ENCODE measurements around the gene KRT86.
"Not testable (repeated sequence)": the region's sequence is repeated elsewhere in the genome, so short reads cannot be mapped to it uniquely, and the experiment has no call there.

The KRT86 gene

DNA sequence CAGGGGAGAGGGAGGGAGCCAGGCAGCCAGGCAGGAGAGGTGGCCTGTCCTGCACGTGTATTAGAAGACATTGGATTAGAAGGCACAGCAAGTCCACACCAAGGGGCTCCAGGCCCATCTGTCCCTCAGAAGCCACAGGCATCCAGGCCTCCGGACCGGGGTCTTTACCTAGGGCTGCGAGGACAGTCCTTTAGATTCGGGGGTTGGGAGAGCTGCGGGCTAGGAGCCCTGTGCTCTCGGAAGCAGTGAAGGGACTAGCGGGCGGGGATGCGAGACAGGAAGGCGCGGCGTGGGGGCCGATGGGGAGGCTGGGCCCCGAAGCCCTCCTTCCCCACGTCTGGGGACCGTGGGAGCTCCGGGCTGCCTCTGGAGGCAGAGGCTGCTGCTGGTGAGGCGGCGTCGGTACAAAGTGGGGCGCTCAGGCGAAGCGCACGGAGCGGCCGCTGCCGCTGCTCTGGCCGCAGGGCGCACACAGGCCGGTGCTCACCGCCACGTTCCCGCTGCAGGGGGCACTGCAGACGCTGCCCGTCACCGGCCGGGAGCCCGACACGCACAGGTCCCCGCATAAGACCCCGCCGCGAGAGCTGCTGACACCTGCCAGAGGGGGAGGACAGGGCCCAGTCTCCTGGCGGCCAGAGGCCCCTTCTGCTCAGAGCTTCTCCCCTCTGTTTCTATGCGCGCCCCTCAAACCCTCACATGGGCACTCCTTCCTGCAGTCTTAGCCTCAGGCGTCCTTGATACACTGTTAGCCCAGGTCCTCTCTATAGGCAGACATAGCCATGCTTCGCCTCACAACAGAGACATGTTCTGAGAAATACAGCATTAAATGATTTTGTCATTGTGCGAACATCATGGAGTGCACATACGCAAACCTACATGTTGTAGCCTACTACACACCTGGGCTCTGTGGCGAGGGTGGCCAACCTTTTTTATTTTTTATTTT is 24.1 kb upstream of the KRT86 start:
- Histone ChIP-seq H3K9ac (ENCODE audit: low read length) (no peak overlapping the region), H3K4me1 (ENCODE audit: control insufficient read depth, insufficient read depth, low read length) (peaks cover 7% of the 10 kb centered on the region), H3K27ac (ENCODE audit: low read depth, low read length) (no peak overlapping the region), H3K36me3 (ENCODE audit: control insufficient read depth, insufficient read depth, low read length) (no peaks in the 10 kb centered on the region), H3K27me3 (ENCODE audit: control insufficient read depth, insufficient read depth, low read length) (peaks cover under 1% of the 10 kb centered on the region), H3K4me3 (ENCODE audit: low read length) (no peak overlapping the region)

GRCh38 chr12:52251367-52252051 is 22.9 kb upstream of the KRT86 start:
- Histone ChIP-seq H3K4me1 (ENCODE audit: control insufficient read depth, insufficient read depth, low read length) (peaks cover 7% of the 10 kb centered on the region), H3K4me3 (ENCODE audit: low read length) (no peak overlapping the region), H3K27me3 (ENCODE audit: control insufficient read depth, insufficient read depth, low read length) (peaks cover 2% of the 10 kb centered on the region), H3K27ac (ENCODE audit: low read depth, low read length) (no peak overlapping the region), H3K9ac (ENCODE audit: low read length) (no peak overlapping the region), H3K36me3 (ENCODE audit: control insufficient read depth, insufficient read depth, low read length) (no peaks in the 10 kb centered on the region)

DNA sequence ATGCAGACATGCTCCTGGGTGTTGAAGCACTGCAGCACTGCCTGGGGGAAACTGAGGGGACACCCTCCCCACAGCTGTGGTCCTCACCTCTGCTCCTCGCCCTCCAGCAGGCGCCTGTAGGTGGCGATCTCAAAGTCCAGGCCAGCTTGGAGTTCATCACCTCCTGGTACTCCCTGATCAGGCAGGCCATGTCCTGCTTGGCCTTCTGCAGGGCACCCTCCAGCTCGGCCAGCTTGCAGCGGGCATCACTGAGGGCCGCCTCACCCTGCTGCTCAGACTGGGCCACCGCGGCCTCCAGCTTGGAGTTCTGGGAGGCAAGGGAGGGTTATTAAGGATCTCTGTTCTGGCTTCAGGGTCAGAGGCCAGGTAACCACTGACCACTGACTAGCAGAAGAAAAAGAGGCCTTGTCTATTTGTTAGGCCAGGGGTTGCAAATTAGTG is 22.2 kb upstream of the KRT86 start:
- H3K36me3 ChIP-seq (ENCODE audit: control insufficient read depth, insufficient read depth, low read length); H3K27ac ChIP-seq (ENCODE audit: low read depth, low read length); H3K27me3 ChIP-seq (ENCODE audit: control insufficient read depth, insufficient read depth, low read length); H3K4me3 ChIP-seq (ENCODE audit: low read length); H3K4me1 ChIP-seq (ENCODE audit: control insufficient read depth, insufficient read depth, low read length); H3K9ac ChIP-seq (ENCODE audit: low read length): not testable (repeated sequence)

GRCh38 chr12:52252728-52253343 is 21.6 kb upstream of the KRT86 start:
- Histone ChIP-seq H3K4me1 (ENCODE audit: control insufficient read depth, insufficient read depth, low read length) (peaks cover 7% of the 10 kb centered on the region), H3K36me3 (ENCODE audit: control insufficient read depth, insufficient read depth, low read length) (no peaks in the 10 kb centered on the region), H3K27me3 (ENCODE audit: control insufficient read depth, insufficient read depth, low read length) (peaks cover 6% of the 10 kb centered on the region), H3K4me3 (ENCODE audit: low read length) (no peak overlapping the region), H3K27ac (ENCODE audit: low read depth, low read length) (no peak overlapping the region), H3K9ac (ENCODE audit: low read length) (no peak overlapping the region)

GRCh38 chr12:52253391-52254179 is 20.9 kb upstream of the KRT86 start:
- H3K36me3 ChIP-seq (ENCODE audit: control insufficient read depth, insufficient read depth, low read length): no peaks in the 10 kb centered on the region
- H3K27me3 ChIP-seq (ENCODE audit: control insufficient read depth, insufficient read depth, low read length): peaks cover 9% of the 10 kb centered on the region
- peaks cover 5% of the 10 kb centered on the region for H3K4me1 ChIP-seq (ENCODE audit: control insufficient read depth, insufficient read depth, low read length)
- H3K27ac ChIP-seq (ENCODE audit: low read depth, low read length): no peak overlapping the region
- H3K9ac ChIP-seq (ENCODE audit: low read length): no peak overlapping the region
- no peak overlapping the region for H3K4me3 ChIP-seq (ENCODE audit: low read length)

DNA sequence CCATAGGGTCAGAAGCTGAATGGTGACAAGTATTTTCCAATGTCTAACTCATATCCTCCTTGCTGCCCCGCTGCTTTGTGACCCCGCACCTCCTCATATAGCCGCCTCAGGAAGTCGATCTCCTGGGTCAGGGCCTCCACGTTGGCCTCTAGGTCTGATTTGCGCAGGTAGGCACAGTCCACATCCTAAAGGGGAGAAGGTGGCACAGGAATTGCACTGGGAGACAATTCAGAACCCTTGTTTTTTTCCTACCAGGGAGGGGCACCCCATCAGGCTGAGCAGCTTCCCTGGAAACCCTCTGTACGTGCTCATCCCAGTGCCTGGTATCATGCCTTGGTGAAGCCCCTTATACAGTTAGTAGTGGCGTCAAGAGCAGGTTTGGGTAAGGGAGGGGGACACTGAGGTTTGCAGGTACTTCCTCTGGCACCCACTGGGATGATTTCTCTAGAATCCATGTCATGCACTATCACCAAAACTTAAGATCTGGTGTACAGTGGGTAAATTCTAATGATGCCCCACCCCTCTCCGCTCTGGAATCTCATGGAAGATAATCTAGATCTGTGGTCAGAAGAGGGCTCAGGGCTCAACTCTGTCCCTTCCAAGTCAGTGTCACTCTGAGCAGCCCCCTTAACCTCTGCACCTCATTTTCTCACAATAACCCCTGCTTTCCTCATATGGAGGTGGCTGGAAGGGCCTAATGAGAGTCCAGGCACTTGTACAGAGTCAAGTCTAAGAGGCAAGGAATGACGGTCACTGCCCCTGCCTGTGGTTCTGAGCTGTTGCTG is 20.1 kb upstream of the KRT86 start:
- Histone ChIP-seq H3K36me3 (ENCODE audit: control insufficient read depth, insufficient read depth, low read length) (no peaks in the 10 kb centered on the region), H3K4me1 (ENCODE audit: control insufficient read depth, insufficient read depth, low read length) (peaks cover 2% of the 10 kb centered on the region), H3K27ac (ENCODE audit: low read depth, low read length) (no peak overlapping the region), H3K9ac (ENCODE audit: low read length) (no peak overlapping the region), H3K4me3 (ENCODE audit: low read length) (no peak overlapping the region), H3K27me3 (ENCODE audit: control insufficient read depth, insufficient read depth, low read length) (peaks cover 9% of the 10 kb centered on the region)

DNA sequence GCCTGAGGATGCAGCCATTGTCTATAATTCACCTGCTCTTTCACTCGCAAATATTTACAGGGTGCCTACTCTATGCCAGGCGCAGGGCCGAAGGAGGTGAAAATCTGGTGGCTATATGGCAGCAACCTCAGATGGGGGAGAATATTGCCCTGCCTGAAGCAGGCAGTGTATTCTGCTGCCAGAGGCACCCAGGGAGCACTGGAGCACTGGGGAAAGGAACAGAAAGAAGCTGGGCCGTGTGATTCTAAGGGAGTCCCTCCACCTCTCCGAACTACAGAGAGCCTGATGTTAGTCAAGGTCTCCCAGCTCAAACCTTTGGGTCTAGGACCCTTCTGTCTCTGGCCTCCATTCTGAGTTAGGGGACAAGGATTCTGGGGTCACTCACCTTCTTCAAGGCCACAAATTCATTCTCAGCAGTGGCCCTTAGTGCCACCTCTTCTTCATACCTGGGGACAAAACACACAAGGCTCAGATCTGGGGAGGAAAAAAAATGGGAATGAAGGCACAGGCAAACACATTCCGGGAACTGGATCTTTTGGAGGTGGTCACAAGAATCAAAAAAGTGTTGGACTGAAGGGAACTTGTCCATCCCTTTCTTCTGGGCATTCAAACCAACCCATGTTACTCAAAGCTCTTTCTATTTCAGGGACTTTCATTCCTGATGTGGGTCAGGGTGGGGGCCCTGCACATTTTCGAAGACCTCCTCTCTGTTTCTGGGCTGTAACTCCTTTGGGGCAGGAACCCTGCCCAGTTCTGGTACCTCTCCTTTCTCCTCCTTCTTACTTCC is 19.3 kb upstream of the KRT86 start:
- peaks cover 9% of the 10 kb centered on the region for H3K27me3 ChIP-seq (ENCODE audit: control insufficient read depth, insufficient read depth, low read length)
- no peak overlapping the region for H3K4me3 ChIP-seq (ENCODE audit: low read length)
- no peak overlapping the region for H3K27ac ChIP-seq (ENCODE audit: low read depth, low read length)
- no peak overlapping the region for H3K9ac ChIP-seq (ENCODE audit: low read length)
- no peaks in the 10 kb centered on the region for H3K36me3 ChIP-seq (ENCODE audit: control insufficient read depth, insufficient read depth, low read length)
- no peaks in the 10 kb centered on the region for H3K4me1 ChIP-seq (ENCODE audit: control insufficient read depth, insufficient read depth, low read length)

- H3K4me1 ChIP-seq (ENCODE audit: control insufficient read depth, insufficient read depth, low read length): no peaks in the 10 kb centered on the region
- no peaks in the 10 kb centered on the region for H3K36me3 ChIP-seq (ENCODE audit: control insufficient read depth, insufficient read depth, low read length)
- H3K9ac ChIP-seq (ENCODE audit: low read length): no peak overlapping the region
- H3K4me3 ChIP-seq (ENCODE audit: low read length): no peak overlapping the region
- H3K27me3 ChIP-seq (ENCODE audit: control insufficient read depth, insufficient read depth, low read length): peaks cover 9% of the 10 kb centered on the region
- H3K27ac ChIP-seq (ENCODE audit: low read depth, low read length): no peak overlapping the region
These were observed 18.4 kb upstream of the KRT86 start for GRCh38 chr12:52255926-52256583.

DNA sequence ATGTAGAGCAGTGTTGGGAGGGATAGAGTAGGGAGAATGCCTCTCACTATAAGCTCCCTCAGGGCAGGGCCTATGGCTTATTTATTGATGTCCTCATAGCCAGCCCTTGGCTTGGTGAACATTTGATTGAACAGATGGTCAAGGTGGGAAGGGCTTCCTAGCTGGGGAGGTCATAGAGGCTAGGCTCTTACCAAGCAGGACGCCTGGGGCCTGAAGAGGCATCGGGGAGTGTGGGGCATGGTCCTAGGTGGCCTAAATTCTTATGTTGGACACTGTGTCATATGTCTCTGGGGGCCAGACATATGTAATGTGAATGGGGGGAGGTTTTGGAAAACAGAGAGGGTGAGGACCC is 17.9 kb upstream of the KRT86 start:
- peaks cover 9% of the 10 kb centered on the region for H3K27me3 ChIP-seq (ENCODE audit: control insufficient read depth, insufficient read depth, low read length)
- no peaks in the 10 kb centered on the region for H3K36me3 ChIP-seq (ENCODE audit: control insufficient read depth, insufficient read depth, low read length)
- H3K27ac ChIP-seq (ENCODE audit: low read depth, low read length): no peak overlapping the region
- no peak overlapping the region for H3K9ac ChIP-seq (ENCODE audit: low read length)
- H3K4me1 ChIP-seq (ENCODE audit: control insufficient read depth, insufficient read depth, low read length): no peaks in the 10 kb centered on the region
- H3K4me3 ChIP-seq (ENCODE audit: low read length): no peak overlapping the region

GRCh38 chr12:52257074-52257551 is 17.3 kb upstream of the KRT86 start:
- Histone ChIP-seq H3K4me3 (ENCODE audit: low read length) (no peak overlapping the region), H3K36me3 (ENCODE audit: control insufficient read depth, insufficient read depth, low read length) (no peaks in the 10 kb centered on the region), H3K9ac (ENCODE audit: low read length) (no peak overlapping the region), H3K27me3 (ENCODE audit: control insufficient read depth, insufficient read depth, low read length) (peaks cover 9% of the 10 kb centered on the region), H3K27ac (ENCODE audit: low read depth, low read length) (no peak overlapping the region), H3K4me1 (ENCODE audit: control insufficient read depth, insufficient read depth, low read length) (no peaks in the 10 kb centered on the region)

All from rectal smooth muscle tissue (tissue), 1 donor.